ENCODE data around the gene GALNT14.

DNA sequence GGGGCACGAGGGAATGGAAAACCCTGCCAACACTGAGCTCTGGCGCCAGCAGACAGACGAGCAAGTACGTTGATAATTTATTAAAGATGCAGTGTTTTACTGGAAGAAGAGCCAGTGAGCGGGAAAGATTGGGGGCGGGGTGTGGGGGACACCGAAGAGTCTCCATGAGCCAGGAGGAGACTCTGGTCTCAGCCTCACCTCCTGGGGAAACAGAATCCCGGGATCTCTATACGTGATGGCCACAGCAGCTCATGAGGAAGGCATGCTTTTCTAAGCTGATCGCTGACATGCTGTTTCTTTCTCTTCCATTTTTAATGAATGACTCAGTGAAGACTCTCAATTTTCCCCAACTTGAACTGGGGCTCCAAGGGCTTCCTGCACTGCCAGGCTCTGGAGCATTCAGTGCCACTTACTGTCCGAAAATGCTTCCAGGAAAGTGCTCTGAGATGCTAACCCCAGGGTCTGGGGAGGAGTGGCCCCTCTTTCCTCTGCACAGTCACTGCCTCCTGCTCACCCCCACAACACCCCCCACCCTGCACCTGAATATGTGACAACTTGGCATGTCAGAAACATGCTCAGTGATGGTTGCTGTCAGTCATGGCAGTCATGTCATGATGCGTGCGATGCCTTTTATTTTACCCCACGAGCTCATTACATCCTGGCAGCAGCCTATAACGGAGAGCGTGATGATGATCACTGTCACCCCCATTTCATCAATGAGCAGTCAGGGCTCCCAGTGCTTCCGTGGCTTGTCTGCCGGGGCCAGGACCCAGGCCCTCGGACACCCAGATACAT is 166.8 kb downstream of the GALNT14 start:
- no peak for TF ChIP-seq ARNTL (CRISPR knock-in tag; IDR thresholded peaks at IDR 0.05; ENCODE audit: borderline replicate concordance, low read depth)
- TF ChIP-seq, protein P1, sequence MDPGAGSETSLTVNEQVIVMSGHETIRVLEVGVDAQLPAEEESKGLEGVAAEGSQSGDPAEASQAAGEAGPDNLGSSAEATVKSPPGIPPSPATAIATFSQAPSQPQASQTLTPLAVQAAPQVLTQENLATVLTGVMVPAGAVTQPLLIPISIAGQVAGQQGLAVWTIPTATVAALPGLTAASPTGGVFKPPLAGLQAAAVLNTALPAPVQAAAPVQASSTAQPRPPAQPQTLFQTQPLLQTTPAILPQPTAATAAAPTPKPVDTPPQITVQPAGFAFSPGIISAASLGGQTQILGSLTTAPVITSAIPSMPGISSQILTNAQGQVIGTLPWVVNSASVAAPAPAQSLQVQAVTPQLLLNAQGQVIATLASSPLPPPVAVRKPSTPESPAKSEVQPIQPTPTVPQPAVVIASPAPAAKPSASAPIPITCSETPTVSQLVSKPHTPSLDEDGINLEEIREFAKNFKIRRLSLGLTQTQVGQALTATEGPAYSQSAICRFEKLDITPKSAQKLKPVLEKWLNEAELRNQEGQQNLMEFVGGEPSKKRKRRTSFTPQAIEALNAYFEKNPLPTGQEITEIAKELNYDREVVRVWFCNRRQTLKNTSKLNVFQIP (CRISPR knock-in tag; IDR thresholded peaks at IDR 0.05; ENCODE audit: borderline replicate concordance, low read depth): no peak
- no peak for TF ChIP-seq TOX (CRISPR knock-in tag; IDR thresholded peaks at IDR 0.05; ENCODE audit: borderline replicate concordance)
- TF ChIP-seq ZNF565 (CRISPR knock-in tag; conservative IDR thresholded peaks at IDR 0.05; ENCODE audit: low read depth): no peak
- TF ChIP-seq BACH2 (CRISPR knock-in tag; IDR thresholded peaks at IDR 0.05; ENCODE audit: borderline replicate concordance): no peak
- TF ChIP-seq CSDC2 (CRISPR knock-in tag; IDR thresholded peaks at IDR 0.05): no peak
- TF ChIP-seq ZC3H10 (CRISPR knock-in tag; IDR thresholded peaks at IDR 0.05): no peak
- TF ChIP-seq, protein P2, sequence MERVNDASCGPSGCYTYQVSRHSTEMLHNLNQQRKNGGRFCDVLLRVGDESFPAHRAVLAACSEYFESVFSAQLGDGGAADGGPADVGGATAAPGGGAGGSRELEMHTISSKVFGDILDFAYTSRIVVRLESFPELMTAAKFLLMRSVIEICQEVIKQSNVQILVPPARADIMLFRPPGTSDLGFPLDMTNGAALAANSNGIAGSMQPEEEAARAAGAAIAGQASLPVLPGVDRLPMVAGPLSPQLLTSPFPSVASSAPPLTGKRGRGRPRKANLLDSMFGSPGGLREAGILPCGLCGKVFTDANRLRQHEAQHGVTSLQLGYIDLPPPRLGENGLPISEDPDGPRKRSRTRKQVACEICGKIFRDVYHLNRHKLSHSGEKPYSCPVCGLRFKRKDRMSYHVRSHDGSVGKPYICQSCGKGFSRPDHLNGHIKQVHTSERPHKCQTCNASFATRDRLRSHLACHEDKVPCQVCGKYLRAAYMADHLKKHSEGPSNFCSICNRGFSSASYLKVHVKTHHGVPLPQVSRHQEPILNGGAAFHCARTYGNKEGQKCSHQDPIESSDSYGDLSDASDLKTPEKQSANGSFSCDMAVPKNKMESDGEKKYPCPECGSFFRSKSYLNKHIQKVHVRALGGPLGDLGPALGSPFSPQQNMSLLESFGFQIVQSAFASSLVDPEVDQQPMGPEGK (CRISPR knock-in tag; IDR thresholded peaks at IDR 0.05; ENCODE audit: borderline replicate concordance): no peak
